Colon (tissue), 2 donors: ENCODE measurements around the gene MTG1.

Experiments
- FAIRE-seq: peaks from 2 replicates; lab custom pipeline; 2012; peaks lifted over from hg19 to GRCh38; lab: Jason Lieb, UNC
- donor health status: control.
- donor health status: control.

The MTG1 gene

GRCh38 chr10:133394064-133394663 is at the start of gene MTG1:
TSS of gene MTG1 (plus strand) at chr10:133394157. CDS start at chr10:133394221, 64 bp downstream.
- no peak for FAIRE-seq

- FAIRE-seq, result no peak
These were observed 49.7 kb upstream of the MTG1 start for GRCh38 chr10:133344236-133344635.

GRCh38 chr10:133346413-133346812 is 47.5 kb upstream of the MTG1 start:
- no peak for FAIRE-seq

- FAIRE-seq, result no peak
These were observed 46.0 kb upstream of the MTG1 start for GRCh38 chr10:133347710-133348517.

GRCh38 chr10:133349160-133349568 is 44.8 kb upstream of the MTG1 start:
- FAIRE-seq, result no peak

GRCh38 chr10:133349577-133350011 is 44.4 kb upstream of the MTG1 start:
- FAIRE-seq, result no peak

GRCh38 chr10:133350283-133350949 is 43.5 kb upstream of the MTG1 start:
- FAIRE-seq, result no peak

- no peak for FAIRE-seq
These were observed 43.0 kb upstream of the MTG1 start for GRCh38 chr10:133350950-133351329.

GRCh38 chr10:133351408-133352318 is 42.3 kb upstream of the MTG1 start:
- no peak for FAIRE-seq

GRCh38 chr10:133353202-133353959 is 40.6 kb upstream of the MTG1 start:
- FAIRE-seq, result no peak

- no peak for FAIRE-seq
These were observed 39.9 kb upstream of the MTG1 start for GRCh38 chr10:133353988-133354605.

GRCh38 chr10:133354672-133355240 is 39.2 kb upstream of the MTG1 start:
- FAIRE-seq, result no peak

GRCh38 chr10:133355266-133355665 is 38.7 kb upstream of the MTG1 start:
- FAIRE-seq, result no peak

- no peak for FAIRE-seq
These were observed 38.0 kb upstream of the MTG1 start for GRCh38 chr10:133355991-133356390.

- FAIRE-seq, result no peak
These were observed 37.2 kb upstream of the MTG1 start for GRCh38 chr10:133356549-133357284.

GRCh38 chr10:133357285-133358161 is 36.4 kb upstream of the MTG1 start, which contains the start of gene FUOM:
TSS of gene FUOM (minus strand) at chr10:133358019. CDS start at chr10:133358007, 12 bp downstream.
- FAIRE-seq, result no peak

GRCh38 chr10:133358162-133358924 is 35.6 kb upstream of the MTG1 start:
- no peak for FAIRE-seq

GRCh38 chr10:133358925-133359310 is 35.0 kb upstream of the MTG1 start:
- no peak for FAIRE-seq
